WTC11 (cell line): ENCODE results near the gene TWIST2. TPM values are rescaled to one million over a fixed set of nuclear protein-coding genes. Genes with fewer than 3 reads are reported as not detected.

ENCODE experiments used
- ATAC-seq: fragments of 200-7000 bp; cut with Tn5 transposase; 2 replicates; pipeline ENCODE4 v1.10.0; 2021; ENCODE audit warnings: mild to moderate bottlenecking, moderate library complexity
- CTCF ChIA-PET: fragments of 300-600 bp; sonication (Branson Sonifier 250); formaldehyde crosslinking; loops from one replicate; lab custom pipeline; 2021; ENCODE audit warnings: antibody characterized with exemption; lab: Charles Lee
- POLR2A ChIA-PET: fragments of 350-600 bp; sonication (Branson Sonifier 250); formaldehyde crosslinking; loops from one replicate; lab custom pipeline; 2021; ENCODE audit warnings: antibody characterized with exemption; lab: Charles Lee
- DNase-seq: peaks from one replicate; pipeline ENCODE4 v3.0.0; 2021; ENCODE audit warnings: low spot score
- H3K27ac Mint-ChIP-seq: 2 replicates; pipeline ENCODE4 v1.8.0; 2021; ENCODE audit warnings: mixed read lengths
- H3K27me3 Mint-ChIP-seq: 2 replicates; pipeline ENCODE4 v1.8.0; 2021; ENCODE audit warnings: low read depth, mild to moderate bottlenecking, moderate library complexity, mixed read lengths
- H3K36me3 Mint-ChIP-seq: 2 replicates; pipeline ENCODE4 v1.8.0; 2021; ENCODE audit warnings: mixed read lengths
- H3K4me1 Mint-ChIP-seq: 2 replicates; pipeline ENCODE4 v1.8.0; 2022; ENCODE audit warnings: mixed read lengths
- H3K4me3 Mint-ChIP-seq: 2 replicates; pipeline ENCODE4 v1.8.0; 2021; ENCODE audit warnings: mild to moderate bottlenecking, moderate library complexity, mixed read lengths
- H3K9me3 Mint-ChIP-seq: 2 replicates; pipeline ENCODE4 v1.8.0; 2021; ENCODE audit warnings: mixed read lengths
- ARID4B ChIP-seq: sonication (generic); formaldehyde crosslinking; IDR thresholded peaks from 2 replicates; pipeline ENCODE4 v1.8.0; 2023; ENCODE audit warnings: missing genetic modification reagents, mild to moderate bottlenecking, borderline replicate concordance
- ATF1 ChIP-seq: sonication (generic); formaldehyde crosslinking; IDR thresholded peaks from 2 replicates; pipeline ENCODE4 v1.8.1; 2023; ENCODE audit warnings: mild to moderate bottlenecking, moderate library complexity, missing genetic modification reagents
- CBFB ChIP-seq: sonication (generic); formaldehyde crosslinking; IDR thresholded peaks from 2 replicates; pipeline ENCODE4 v1.8.1; 2022; ENCODE audit warnings: mild to moderate bottlenecking, low read depth, missing genetic modification reagents
- CREM ChIP-seq: sonication (generic); formaldehyde crosslinking; IDR thresholded peaks from 2 replicates; pipeline ENCODE4 v1.8.1; 2022; ENCODE audit warnings: mild to moderate bottlenecking, missing genetic modification reagents, moderate library complexity
- E2F5 ChIP-seq: sonication (generic); formaldehyde crosslinking; IDR thresholded peaks from 2 replicates; pipeline ENCODE4 v1.8.1; 2022; ENCODE audit warnings: mild to moderate bottlenecking, moderate library complexity, missing genetic modification reagents
- ERG ChIP-seq: fragments of 250-450 bp; sonication (Bioruptor Pico); IDR thresholded peaks from 2 replicates; pipeline ENCODE4 v1.8.0; 2021; ENCODE audit warnings: mild to moderate bottlenecking
- GTF2I ChIP-seq: fragments of 250-450 bp; sonication (Bioruptor Pico); conservative IDR thresholded peaks from 2 replicates; pipeline ENCODE4 v1.4.0; 2021; ENCODE audit warnings: mild to moderate bottlenecking
- HMGA2 ChIP-seq: fragments of 250-450 bp; sonication (Bioruptor Pico); IDR thresholded peaks from 2 replicates; pipeline ENCODE4 v1.4.0; 2021; ENCODE audit warnings: mild to moderate bottlenecking, moderate library complexity
- JUN ChIP-seq: sonication (generic); formaldehyde crosslinking; IDR thresholded peaks from 2 replicates; pipeline ENCODE4 v1.8.0; 2023; ENCODE audit warnings: mild to moderate bottlenecking, missing genetic modification reagents
- MYBL2 ChIP-seq: sonication (generic); formaldehyde crosslinking; IDR thresholded peaks from 2 replicates; pipeline ENCODE4 v1.8.1; 2023; ENCODE audit warnings: mild to moderate bottlenecking, moderate library complexity, missing genetic modification reagents
- PREB ChIP-seq: sonication (generic); formaldehyde crosslinking; IDR thresholded peaks from 2 replicates; pipeline ENCODE4 v1.8.1; 2022; ENCODE audit warnings: mild to moderate bottlenecking, missing genetic modification reagents, moderate library complexity, borderline replicate concordance
- RELA ChIP-seq: sonication (generic); formaldehyde crosslinking; IDR thresholded peaks from 2 replicates; pipeline ENCODE4 v1.8.1; 2022; ENCODE audit warnings: missing genetic modification reagents, mild to moderate bottlenecking, borderline replicate concordance
- SOX15 ChIP-seq: fragments of 250-450 bp; sonication (Bioruptor Pico); IDR thresholded peaks from 2 replicates; pipeline ENCODE4 v1.9.0; 2021; ENCODE audit warnings: mild to moderate bottlenecking
- STAT6 ChIP-seq: sonication (generic); formaldehyde crosslinking; conservative IDR thresholded peaks from 2 replicates; pipeline ENCODE4 v1.8.1; 2023; ENCODE audit warnings: mild to moderate bottlenecking, low read depth, missing genetic modification reagents, moderate library complexity
- TEAD1 ChIP-seq: sonication (generic); formaldehyde crosslinking; IDR thresholded peaks from 2 replicates; pipeline ENCODE4 v1.8.0; 2022; ENCODE audit warnings: mild to moderate bottlenecking, missing genetic modification reagents
- TEAD4 ChIP-seq: sonication (generic); formaldehyde crosslinking; IDR thresholded peaks from 2 replicates; pipeline ENCODE4 v1.8.0; 2022; ENCODE audit warnings: mild to moderate bottlenecking, missing genetic modification reagents
- ZNF232 ChIP-seq: sonication (generic); formaldehyde crosslinking; IDR thresholded peaks from 2 replicates; pipeline ENCODE4 v1.8.0; 2022; ENCODE audit warnings: mild to moderate bottlenecking, missing genetic modification reagents
- ZNF416 ChIP-seq: fragments of 250-450 bp; sonication (Bioruptor Pico); IDR thresholded peaks from 2 replicates; pipeline ENCODE4 v1.9.0; 2021; ENCODE audit warnings: mild to moderate bottlenecking, inconsistent platforms
- ZNF423 ChIP-seq: fragments of 250-450 bp; sonication (Bioruptor Pico); IDR thresholded peaks from 2 replicates; pipeline ENCODE4 v2.1.2; 2022; ENCODE audit warnings: mild to moderate bottlenecking, moderate library complexity
- total RNA-seq: library from RNA; stranded (reverse); gene quantifications from 3 replicates; pipeline ENCODE4 v1.2.3, GENCODE V29; 2021
- TF ChIP-seq, protein P1 (sequence below): sonication (generic); formaldehyde crosslinking; IDR thresholded peaks from 2 replicates; pipeline ENCODE4 v1.8.1; 2023; ENCODE audit warnings: mild to moderate bottlenecking, moderate library complexity, missing genetic modification reagents
- TF ChIP-seq, protein P2 (sequence below): sonication (generic); formaldehyde crosslinking; conservative IDR thresholded peaks from 2 replicates; pipeline ENCODE4 v1.8.1; 2022; ENCODE audit warnings: mild to moderate bottlenecking, missing genetic modification reagents

The TWIST2 gene
- total RNA-seq, 1 experiment from 2014 or later = 5.7 TPM

DNA sequence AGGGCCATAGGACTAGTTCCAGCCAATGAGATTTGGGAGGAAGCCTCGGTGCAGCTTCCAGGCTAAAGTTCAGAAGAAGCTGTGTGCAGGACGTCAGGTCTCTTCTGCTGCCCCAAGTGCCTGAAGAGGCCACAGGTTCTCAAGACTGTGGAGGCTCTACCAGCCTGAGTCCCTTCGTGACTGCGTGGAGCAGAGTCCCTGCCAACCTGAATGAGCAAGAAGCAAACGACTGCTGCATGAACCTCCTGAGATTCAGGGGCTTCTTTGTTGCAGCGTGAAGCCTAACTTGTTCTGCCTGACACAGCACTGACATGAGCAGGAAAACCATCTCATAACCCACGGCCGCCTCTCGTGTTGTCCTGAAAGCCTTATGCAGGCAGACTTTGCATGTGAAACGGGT is 39.7 kb downstream of the TWIST2 start (continued):
- TF ChIP-seq STAT6 (CRISPR knock-in tag) = no peak
- TF ChIP-seq JUN (CRISPR knock-in tag) = no peak
- TF ChIP-seq ZNF232 = no peak
- TF ChIP-seq, protein P1, sequence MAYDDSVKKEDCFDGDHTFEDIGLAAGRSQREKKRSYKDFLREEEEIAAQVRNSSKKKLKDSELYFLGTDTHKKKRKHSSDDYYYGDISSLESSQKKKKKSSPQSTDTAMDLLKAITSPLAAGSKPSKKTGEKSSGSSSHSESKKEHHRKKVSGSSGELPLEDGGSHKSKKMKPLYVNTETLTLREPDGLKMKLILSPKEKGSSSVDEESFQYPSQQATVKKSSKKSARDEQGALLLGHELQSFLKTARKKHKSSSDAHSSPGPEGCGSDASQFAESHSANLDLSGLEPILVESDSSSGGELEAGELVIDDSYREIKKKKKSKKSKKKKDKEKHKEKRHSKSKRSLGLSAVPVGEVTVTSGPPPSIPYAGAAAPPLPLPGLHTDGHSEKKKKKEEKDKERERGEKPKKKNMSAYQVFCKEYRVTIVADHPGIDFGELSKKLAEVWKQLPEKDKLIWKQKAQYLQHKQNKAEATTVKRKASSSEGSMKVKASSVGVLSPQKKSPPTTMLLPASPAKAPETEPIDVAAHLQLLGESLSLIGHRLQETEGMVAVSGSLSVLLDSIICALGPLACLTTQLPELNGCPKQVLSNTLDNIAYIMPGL = no peak
- no peak for TF ChIP-seq CBFB
- TF ChIP-seq, all 79 proteins: peak for 0

- DNase-seq (no peak), ATAC-seq (no peak)
- H3K4me1 Mint-ChIP-seq = no peaks in the 10 kb centered on the region
- POLR2A ChIA-PET = no interaction called here
- peaks cover 6% of the 10 kb centered on the region; the same call in 1 of the 2 replicates for H3K36me3 Mint-ChIP-seq
- no peaks in the 10 kb centered on the region for H3K27me3 Mint-ChIP-seq
- H3K27ac Mint-ChIP-seq = no peak overlapping the region
- CTCF ChIA-PET = no interaction called here
- TF ChIP-seq JUN (CRISPR knock-in tag) = no peak
- TF ChIP-seq ZNF423 = no peak
- no peak for TF ChIP-seq ARID4B (CRISPR knock-in tag)
- TF ChIP-seq ERG (CRISPR knock-in tag) = no peak
- TF ChIP-seq, protein P1 = no peak
- no peak for TF ChIP-seq TEAD4 (CRISPR knock-in tag)
- TF ChIP-seq GTF2I (CRISPR knock-in tag) = no peak
- no peak for TF ChIP-seq TEAD1 (CRISPR knock-in tag)
- no peak for TF ChIP-seq RELA (CRISPR knock-in tag)
- TF ChIP-seq HMGA2 = no peak
- TF ChIP-seq, protein P2, sequence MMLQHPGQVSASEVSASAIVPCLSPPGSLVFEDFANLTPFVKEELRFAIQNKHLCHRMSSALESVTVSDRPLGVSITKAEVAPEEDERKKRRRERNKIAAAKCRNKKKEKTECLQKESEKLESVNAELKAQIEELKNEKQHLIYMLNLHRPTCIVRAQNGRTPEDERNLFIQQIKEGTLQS (CRISPR knock-in tag) = no peak
- no peak for TF ChIP-seq CREM (CRISPR knock-in tag)
- no peak for TF ChIP-seq PREB (CRISPR knock-in tag)
- TF ChIP-seq E2F5 = no peak
- TF ChIP-seq SOX15 (CRISPR knock-in tag) = no peak
- TF ChIP-seq ZNF416 (CRISPR knock-in tag) = no peak
- no peak for TF ChIP-seq ATF1 (CRISPR knock-in tag)
- no peak for TF ChIP-seq MYBL2 (CRISPR knock-in tag)
- H3K4me3 Mint-ChIP-seq = no peak overlapping the region
- peaks cover 9% of the 10 kb centered on the region for H3K9me3 Mint-ChIP-seq
Measured at GRCh38 chr2:238888781-238889180, 40.9 kb downstream of the TWIST2 start.
